GM18511 (cell line): Measurements from ENCODE around the gene FER.

Experiments used
- ATAC-seq: cut with Tn5 transposase; IDR thresholded peaks from one replicate; pipeline ENCODE4 v1.9.1; 2021; ENCODE audit warnings: mild to moderate bottlenecking, moderate library complexity; ENCODE audit not compliant: unreplicated experiment

FER gene

DNA sequence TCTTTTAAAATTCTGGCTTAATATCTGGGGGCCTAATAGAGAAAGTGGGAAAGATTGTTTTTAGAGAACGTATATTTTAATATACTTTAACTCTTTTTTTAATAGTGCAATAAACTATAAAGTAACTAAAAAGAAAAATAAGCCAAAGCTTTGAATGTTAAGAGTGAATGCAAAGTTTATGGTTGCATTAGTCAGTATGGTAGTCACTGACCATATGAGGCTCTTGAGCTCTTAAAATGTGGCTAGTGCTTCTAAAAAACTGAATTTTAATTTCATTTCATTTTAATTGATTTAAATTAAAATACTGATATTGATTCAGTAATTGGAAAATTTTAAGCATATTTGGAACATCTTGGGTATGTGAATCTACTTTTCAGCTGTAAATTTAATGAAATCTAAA is 351.4 kb downstream of the FER start:
- no peak for ATAC-seq

DNA sequence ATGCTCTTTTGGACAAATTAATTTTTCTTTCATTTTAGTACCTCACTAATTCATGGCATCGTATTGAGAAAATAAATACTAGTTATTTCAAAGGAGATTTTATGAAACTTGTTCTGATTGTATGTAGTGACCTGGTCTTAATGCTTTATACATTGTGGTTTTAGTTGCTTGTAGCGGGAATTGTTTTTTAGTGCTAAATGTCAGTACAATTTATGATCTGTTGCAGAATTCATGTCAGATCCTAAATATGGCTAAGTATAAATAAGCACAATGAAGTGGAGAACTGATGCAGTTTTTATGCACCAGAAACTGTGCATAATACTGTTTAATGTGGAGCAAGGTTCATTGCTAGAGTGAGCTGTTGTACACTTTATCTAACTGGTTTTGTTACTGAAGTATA is 353.3 kb downstream of the FER start:
- no peak for ATAC-seq

DNA sequence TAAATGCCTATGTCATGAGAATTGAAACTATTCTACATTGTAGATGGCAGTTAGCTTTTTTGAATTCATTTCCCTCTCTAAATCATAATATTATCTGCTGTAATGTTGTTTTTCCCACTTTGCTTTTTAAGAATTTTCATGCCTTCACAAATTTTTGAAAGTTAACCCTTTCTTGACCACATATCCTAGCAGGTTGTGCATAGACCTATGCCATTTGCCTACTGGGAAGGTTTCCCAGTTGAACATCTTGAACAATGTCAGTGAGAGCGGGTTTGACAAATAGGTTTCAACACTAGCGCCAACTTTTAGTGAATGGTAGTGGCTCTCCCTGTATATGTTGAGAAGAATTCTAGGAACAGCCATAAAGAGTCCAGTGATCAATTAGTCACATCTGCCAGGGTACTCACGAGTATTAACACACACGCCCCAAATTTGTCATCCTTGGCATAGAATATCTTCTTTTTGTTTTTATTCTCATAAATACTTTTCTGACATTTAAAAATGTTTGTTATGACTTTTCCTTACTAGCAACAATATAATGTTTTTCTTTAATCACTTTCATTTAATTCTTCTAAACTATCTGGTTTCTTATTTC is 354.5 kb downstream of the FER start:
- no peak for ATAC-seq

DNA sequence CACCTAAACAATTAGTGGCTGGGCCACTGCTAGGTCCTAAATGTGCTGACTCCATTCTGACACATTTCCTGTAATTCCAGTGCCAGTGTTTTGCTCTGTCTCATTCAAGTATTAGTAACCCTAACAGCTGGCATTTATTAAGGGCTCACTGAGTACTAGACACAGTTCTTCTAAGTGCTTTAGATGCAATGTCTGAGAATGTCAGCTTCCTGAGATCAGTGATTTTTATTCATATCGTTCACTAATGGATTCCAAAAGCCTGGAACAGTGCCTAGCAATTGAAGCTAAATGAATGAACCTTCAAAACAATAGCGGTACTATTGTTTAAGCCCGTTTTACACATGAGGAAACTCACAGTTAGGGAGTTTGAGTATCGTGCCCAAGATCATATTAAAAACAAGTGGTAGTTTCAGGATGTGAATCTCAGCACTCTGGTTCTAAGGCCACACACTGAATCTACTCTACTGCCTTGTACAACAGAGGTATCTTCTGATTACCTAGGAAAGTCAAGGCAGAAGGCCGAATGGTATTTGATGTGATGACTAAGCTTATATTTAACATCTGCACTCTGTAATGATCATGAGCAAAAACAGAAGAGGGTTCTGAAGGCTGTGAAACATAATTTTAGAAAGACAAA is 358.1 kb downstream of the FER start:
- ATAC-seq, result no peak

DNA sequence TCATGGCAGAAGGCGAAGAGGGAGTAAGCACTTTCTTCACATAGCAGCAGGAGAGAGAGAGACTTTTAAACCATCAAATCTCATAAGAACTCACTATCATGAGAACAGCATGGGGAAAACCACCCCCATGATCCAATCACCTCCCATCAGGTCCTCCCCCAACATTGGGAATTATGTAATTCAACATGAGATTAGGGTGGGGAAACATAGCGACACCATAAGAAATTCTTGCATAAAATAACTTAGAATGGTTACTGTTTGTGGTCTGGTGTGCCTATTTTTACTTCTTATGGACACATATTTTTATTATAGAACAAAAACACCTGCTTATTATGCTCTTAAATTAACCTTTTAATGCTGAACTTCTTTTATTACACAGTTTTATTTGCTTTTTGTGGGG is 364.0 kb downstream of the FER start:
- ATAC-seq, result no peak

DNA sequence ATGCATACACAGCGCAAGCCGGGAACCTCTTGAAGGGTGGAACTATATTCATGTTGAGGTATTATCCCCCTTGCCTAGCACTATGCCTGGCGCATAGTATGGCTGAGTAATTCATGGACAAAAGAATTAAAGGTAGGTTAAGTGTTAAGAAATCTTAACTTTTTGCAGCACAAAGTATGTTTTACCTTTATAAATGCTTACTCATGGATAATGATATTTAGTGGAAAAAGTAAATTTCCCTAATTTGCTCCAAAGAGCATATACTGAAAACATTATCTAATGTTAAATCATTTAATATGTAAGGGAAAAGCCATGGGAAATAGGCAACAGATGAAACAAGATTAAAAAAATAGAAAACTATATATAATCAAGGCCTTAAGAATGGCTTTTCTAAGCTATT is 365.9 kb downstream of the FER start:
- ATAC-seq, result no peak

DNA sequence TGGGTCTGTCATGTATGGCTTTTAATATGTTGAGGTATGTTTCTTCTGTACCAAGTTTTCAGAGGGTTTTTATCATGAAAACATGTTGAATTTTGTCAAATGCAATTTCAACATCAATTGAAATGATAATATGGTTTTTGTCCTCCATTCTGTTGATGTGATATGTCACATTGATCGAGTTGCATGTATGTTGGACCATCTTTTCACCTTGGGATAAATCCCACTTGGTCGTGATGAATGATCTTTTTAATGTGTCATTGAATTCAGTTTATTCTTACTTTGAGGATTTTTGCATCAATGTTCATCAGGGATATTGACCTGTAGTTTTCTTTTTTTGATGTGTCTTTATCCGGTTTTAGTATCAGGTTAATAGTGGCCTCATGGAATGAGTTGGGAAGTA is 373.5 kb downstream of the FER start:
- no peak for ATAC-seq

DNA sequence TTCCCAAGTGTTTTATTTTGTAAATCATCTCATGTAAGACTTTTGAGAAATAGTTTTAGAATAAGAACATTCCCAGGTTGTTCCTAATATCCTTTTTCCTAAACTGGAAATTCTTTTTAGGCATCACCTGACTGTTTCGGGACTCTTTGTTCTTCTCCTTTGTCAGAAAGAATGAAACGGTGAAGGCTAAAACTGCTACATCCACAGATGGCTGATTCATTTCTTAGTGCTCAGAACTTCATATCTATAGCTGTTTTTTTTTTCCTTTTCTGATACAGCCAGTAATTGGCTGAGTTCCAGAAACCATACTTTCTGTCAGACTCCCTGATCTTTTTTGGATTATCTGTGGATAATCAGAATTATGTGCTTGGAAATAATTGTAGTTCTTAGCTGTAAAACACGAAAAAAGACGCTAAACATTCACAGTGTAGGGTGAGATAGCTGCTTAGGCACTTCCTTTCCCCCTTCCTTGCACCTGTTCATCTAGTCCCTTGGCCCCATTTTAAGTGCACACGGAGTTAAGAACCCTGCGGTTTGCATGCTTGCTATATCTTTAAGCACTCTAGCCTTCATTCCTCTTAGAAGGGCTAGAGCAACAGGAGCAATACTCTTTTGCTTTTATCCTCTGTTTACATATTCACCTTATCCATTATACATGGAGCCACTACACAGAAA is 378.2 kb downstream of the FER start:
- no peak for ATAC-seq

DNA sequence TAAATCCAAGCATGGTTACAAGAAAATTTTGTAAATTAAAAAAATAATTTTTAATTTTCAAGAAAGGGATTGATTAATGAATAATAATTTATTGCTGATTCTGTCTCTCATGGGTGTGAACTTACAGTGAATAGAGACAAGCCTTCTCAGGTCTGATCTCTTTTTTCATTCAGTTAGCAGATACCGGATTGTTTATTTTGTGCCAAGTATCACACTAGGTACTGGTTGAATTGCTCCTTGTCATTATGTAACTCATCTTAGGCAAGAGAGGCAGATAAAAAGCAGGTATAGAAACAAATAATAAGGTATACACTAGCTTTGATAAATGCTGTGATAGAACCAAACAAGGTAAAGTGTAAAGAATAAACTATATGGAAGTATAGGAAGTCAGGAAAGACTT is 378.8 kb downstream of the FER start:
- ATAC-seq, result no peak

DNA sequence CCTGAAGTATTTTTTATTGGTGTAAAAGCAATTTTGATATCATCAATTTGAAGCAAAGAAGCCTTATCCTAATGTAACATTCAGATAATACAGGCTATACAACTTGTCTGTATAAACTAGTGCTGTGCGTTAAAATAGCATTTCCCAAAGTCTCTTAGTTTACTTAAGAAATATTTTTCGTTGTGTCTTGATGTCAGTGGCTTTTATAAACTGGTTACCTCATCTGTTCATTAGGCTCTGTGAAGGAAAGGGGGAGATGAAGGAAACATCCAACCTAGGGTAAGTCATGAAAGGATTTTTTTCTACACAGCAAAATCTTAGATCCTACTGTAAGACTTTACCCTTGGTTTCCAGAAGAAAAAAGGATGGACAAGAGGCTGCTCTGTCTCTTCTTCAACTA is 389.2 kb downstream of the FER start:
- ATAC-seq, result no peak

DNA sequence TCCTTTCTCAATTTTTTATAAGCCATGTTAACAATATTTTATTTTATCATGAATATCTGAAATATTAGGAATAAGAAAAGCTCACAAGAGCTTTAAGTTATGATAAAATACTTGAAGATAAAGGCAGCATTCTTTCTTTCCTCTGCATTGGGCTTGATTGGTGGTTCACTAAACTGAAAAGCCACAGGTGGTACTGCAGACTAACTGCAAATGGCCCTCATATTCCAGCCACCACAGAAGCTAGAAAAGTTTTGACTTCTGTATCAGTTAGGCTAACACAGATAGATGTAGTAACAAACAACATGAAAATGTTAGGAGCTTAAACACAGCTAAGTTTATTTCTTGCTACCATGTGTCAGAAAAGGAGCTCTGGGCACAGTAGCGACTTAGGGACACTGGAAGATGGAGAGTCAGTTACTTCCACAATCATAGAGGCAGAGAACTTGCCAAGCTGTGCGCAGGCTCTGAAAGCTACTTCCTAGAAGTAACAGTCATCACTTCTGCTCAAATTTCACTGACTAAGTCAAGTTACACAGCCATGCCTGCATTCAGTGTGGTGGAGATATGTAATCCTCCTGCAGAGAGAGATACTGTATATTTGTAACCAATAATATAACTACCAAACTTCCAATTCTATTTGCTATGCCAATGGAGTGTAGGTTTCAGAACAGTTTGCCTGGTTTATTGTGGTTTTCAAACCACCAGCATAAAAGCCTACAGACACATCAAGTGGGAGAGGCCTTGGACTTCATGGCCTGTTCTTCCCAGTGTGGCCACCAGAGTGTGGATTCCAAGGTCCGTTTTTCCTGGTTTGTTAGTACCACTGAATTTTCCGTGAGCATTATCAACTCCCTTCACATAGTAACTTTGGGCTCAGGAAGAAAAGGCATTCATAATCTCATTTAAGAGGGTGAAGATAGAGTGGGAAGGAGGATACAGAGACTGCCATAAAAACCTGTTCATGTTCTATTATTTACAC is 393.8 kb downstream of the FER start:
- ATAC-seq, result no peak

DNA sequence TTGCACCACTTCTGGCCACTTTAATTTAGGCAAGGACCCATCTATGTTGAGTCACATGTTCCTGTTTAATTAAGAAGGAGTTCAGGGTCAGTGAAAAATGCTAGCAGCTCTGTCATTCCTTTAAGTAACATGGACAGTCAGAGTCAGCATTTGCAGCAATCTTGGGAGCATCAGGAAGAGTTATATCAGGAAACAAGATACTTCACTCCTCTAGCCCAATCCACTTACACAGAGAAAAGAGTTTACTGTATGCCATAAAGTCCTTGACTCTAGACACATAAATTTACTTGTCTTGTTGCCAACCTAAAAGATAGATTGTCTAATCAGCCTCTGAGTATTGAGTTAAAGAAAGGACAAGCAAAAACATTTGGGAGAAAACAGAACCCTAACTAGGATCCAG is 395.3 kb downstream of the FER start:
- ATAC-seq, result no peak

DNA sequence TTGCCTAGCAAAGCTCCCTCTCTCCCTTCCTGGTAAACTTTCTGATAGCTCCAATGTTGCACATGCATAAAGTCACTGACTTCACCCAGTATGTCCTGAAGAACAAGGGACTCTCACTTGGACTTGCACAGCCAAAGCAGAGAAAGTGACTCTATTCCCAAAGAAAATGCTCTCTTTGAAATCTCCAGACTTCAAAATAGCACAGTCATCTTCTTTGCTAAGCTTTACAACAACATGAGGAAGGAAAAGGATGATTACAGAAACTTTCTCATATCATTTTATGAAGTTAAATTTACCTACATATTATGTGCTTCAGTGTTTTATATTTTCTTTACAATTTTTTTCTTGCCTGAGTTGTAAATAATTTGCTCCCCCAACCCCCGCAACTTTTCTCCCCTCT is 397.4 kb downstream of the FER start:
- no peak for ATAC-seq

DNA sequence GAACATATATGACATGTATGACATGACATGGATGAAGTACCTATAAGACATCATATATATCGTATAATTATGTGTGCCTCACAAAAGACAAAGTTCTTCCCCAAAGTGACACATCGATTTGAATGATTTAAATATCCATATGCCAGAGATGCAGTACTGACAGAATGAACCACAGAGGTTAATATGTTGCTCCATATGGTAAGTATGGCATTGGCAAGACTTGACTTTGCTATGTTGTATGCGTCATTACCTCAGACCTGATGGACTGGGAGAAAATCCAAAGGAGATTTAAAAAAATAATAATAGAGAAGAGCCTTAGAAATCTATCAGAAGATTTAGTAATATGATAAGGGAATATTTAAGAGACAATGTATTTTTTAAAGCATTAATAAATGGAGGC is 398.9 kb downstream of the FER start:
- ATAC-seq, result no peak

DNA sequence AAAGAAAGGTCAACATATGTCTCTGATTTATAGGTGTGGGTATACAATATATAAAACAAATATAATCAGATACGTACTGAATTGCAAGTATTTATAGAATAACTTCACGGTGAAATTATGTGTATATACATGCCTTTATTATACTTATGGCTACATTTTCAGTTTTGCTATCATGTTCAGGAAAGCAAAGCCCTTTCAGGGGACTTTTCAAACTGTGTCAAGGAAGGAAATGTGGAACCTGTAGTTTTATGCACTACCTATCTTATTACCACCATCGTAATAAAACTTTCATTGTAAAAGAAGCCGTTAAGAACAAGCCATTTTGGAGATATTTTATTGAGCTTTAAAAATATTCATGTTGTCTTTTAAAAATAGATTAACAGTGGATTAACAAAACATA is 404.9 kb downstream of the FER start:
- no peak for ATAC-seq

DNA sequence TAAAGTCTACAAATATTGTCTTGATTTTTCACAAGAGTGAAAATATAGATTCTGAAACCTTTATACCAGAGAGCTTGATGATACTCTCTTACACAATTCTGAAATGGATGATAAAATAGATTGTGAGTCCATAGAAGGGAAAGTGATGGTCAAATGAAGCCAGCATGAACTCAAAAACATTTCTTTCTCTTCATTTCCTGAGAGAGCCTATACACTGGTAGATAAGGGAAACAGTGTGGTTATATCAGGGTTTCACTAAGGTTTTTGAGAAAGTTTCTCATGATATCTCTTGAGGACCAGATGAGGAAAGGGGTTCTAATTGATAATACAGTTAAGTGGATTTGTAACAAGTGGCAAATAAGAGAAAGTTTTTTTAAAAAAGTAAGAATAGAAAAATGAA is 407.9 kb downstream of the FER start:
- peak; percentile 84 for ATAC-seq

DNA sequence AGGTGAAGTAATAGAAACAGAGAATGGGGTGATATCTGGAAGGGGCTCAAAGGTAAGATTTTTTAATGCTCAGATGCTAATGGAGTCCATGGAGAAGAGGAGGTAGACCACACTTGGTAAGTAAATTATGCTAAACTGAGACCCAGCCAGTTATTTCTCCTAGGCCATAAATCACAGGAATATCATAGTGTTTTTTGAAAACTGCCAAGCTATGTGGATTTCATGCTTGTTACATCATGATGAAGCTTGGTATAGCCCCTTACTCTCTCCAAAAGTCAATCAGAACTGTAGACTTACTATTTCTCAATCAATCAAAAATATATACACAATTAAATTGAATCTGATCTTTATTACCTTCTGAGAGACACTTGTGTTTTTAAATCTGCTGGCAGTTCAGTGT is 409.2 kb downstream of the FER start:
- ATAC-seq, result no peak

DNA sequence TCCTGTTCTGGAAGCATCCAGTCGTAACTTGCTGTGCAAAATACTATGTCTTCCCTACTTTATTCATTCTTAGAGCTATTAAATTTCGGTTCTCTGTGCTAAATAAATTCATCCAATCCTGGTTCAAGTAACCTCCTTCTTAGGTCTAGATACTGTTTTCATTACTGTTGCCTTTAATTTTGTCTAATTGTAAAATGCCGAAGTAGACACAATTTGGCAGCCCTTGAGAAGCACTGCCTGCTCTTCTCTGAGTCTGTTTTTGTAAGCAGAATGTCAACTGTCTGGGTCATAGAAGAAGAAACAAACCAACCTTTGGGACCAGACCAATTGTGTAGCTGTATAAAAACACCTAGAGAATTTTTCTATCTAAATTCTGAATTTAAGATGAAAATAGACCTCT is 412.8 kb downstream of the FER start:
- no peak for ATAC-seq

DNA sequence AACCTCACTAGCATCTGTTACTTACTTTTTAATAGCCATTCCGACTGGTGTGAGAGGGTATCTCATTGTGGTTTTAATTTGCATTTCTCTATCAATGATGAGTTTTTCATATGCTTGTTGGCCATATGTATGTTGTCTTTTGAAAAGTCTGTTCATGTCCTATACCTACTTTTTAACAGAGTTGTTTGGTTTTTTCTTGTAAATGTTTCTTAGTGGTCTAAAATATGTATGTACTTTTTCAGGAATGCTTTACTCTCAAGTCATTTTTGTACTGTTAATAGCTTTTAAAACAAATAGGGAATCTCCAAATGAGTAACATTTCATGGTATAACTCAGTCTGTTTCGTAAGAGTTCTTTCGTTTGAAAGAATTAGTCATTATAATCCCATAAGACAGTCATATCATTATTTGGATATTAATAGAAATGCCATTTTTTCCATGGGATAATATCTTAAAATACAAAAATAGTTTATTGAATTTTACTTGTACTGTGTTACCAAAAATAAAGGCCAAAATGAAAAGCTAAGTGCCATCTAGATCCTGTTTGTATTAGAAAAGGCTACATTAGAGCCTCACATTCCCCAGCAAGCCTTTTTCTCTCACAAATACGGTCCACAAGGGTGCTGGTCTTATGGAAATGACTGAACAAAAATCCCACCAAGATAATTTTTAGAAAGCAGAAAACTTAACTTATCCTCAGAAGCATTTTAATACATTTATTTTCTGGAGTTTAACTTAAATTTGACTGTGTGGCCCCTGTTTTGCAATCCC is 414.4 kb downstream of the FER start:
- peak; percentile 91 for ATAC-seq

DNA sequence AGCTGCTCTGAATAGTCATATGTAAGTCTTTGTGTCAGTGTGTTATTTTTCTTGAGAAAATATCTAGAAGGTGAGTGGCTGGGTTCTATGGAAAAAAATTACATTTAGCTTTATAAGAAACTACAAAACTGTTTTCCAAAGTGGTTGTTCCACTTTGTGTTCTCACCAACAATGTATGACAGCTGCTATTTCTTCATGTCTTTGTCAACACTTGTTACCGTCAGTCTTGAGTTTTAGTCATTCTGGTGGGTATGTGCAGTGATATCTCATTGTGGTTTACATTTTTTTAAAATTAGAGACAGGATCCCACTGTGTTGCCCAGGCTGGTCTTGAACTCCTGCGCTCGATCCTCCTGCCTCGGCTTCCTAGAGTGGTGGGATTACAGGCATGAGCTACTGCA is 415.6 kb downstream of the FER start:
- no peak for ATAC-seq

DNA sequence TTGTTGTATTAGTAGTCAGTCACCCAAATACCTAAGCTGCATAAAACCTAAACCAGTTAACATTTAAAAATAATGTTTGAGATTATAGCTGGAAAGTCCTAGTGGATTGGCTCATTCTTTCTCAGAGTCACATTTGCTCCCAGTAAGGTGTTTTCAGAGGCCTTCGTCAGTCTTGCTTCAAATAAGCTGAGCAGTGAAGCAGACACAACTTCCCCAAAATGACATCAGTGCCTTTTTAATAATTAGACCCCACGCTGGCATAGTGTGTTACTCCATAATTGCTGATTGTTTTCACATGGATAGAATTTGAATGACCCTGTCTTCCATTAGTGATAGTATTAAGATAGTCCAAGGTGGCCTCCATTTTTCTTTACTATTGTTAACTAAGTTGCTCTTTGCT is 416.3 kb downstream of the FER start:
- no peak for ATAC-seq
